GM19035 (cell line): ENCODE measurements around the gene CTNND1.
A peak's percentile ranks its signal among the peaks of the same experiment; 100 is the strongest.
"Not testable (repeated sequence)": the region's sequence is repeated elsewhere in the genome, so short reads cannot be mapped to it uniquely, and the experiment has no call there.

Source experiments
- ATAC-seq: cut with Tn5 transposase; IDR thresholded peaks from one replicate; pipeline ENCODE4 v1.9.1; 2021; ENCODE audit not compliant: unreplicated experiment

The CTNND1 gene

GRCh38 chr11:57761301-57762234 is at the start of gene CTNND1:
TSS of gene CTNND1 (plus strand) at chr11:57761802. CDS start at chr11:57791479, 29,677 bp downstream.
- ATAC-seq = peak; percentile 85

- peak; percentile 95 for ATAC-seq
These were observed 49.1 kb upstream of the CTNND1 start, which contains the start of gene TMX2 for GRCh38 chr11:57712256-57713150. TSS of gene TMX2 (plus strand) at chr11:57712593. CDS start at chr11:57712619, 26 bp downstream.

- no peak for ATAC-seq
These were observed 47.8 kb upstream of the CTNND1 start for GRCh38 chr11:57713835-57714234.

GRCh38 chr11:57716726-57717125 is 44.9 kb upstream of the CTNND1 start:
- ATAC-seq = not testable (repeated sequence)

GRCh38 chr11:57727185-57727584 is 34.4 kb upstream of the CTNND1 start:
- ATAC-seq = no peak

GRCh38 chr11:57728829-57729228 is 32.8 kb upstream of the CTNND1 start:
- ATAC-seq = no peak

- ATAC-seq = no peak
These were observed 32.1 kb upstream of the CTNND1 start for GRCh38 chr11:57729479-57729878.

- ATAC-seq = no peak
These were observed 28.9 kb upstream of the CTNND1 start for GRCh38 chr11:57732661-57733060.

- no peak for ATAC-seq
These were observed 25.8 kb upstream of the CTNND1 start for GRCh38 chr11:57735619-57736298.

- peak; percentile 89 for ATAC-seq
These were observed 20.2 kb upstream of the CTNND1 start, which contains the start of gene SELENOH for GRCh38 chr11:57741132-57742086. TSS of gene SELENOH (plus strand) at chr11:57741491. CDS start at chr11:57741596, 105 bp downstream.

GRCh38 chr11:57742087-57742452 is 19.5 kb upstream of the CTNND1 start:
- no peak for ATAC-seq

GRCh38 chr11:57744357-57744756 is 17.2 kb upstream of the CTNND1 start:
- no peak for ATAC-seq

- ATAC-seq = no peak
These were observed 16.4 kb upstream of the CTNND1 start for GRCh38 chr11:57745206-57745605.

- no peak for ATAC-seq
These were observed 14.7 kb upstream of the CTNND1 start for GRCh38 chr11:57746920-57747319.

- no peak for ATAC-seq
These were observed 10.4 kb upstream of the CTNND1 start for GRCh38 chr11:57751176-57751575.

GRCh38 chr11:57751676-57752253 is 9.8 kb upstream of the CTNND1 start, which contains the start of gene BTBD18:
TSS of gene BTBD18 (minus strand) at chr11:57751819. CDS start at chr11:57751188, 631 bp downstream.
- no peak for ATAC-seq

- no peak for ATAC-seq
These were observed 8.6 kb upstream of the CTNND1 start for GRCh38 chr11:57752954-57753353.

GRCh38 chr11:57758174-57758573 is 3.4 kb upstream of the CTNND1 start:
- no peak for ATAC-seq

- no peak for ATAC-seq
These were observed 746 bp downstream of the CTNND1 start for GRCh38 chr11:57762235-57762861.
